Pancreas (tissue), 10 donors: Measurements from ENCODE around the gene MPL. TPM values are rescaled to one million over a fixed set of nuclear protein-coding genes. Genes with fewer than 3 reads are reported as not detected.

ENCODE experiments used
- ATAC-seq, 4 donors: fragments of 200-7000 bp; cut with Tn5 transposase; one replicate each; pipeline versions ENCODE4 v1.8.0 to v1.9.1; 2020; ENCODE audit warnings: mild to moderate bottlenecking in 4 of 4, moderate library complexity in 4 of 4
- DNase-seq, 6 donors: peaks; one replicate each; pipeline ENCODE4 v3.0.0-alpha.2; 2020
- FAIRE-seq: peaks from 2 replicates; lab custom pipeline; 2012; peaks lifted over from hg19 to GRCh38; lab: Jason Lieb, UNC
- H3K27ac ChIP-seq, 4 donors: fragments of 200-600 bp; sonication (generic); 1 replicate in 3 of 4; 2 replicates in 1 of 4; pipeline versions ENCODE4 v1.5.0 to v1.8.0; 2020
- H3K27me3 ChIP-seq, 4 donors: fragments of 200-600 bp; one replicate each; pipeline ENCODE4 v1.8.0; 2021
- H3K36me3 ChIP-seq, 3 donors: fragments of 200-600 bp; sonication (generic) in 1 of 3; one replicate each; pipeline versions ENCODE4 v1.5.0 to v1.8.0; 2020 to 2021
- H3K4me1 ChIP-seq, 3 donors: fragments of 200-600 bp; one replicate each; pipeline ENCODE4 v1.8.0; 2021
- H3K4me3 ChIP-seq, 4 donors: fragments of 200-600 bp; sonication (generic) in 2 of 4; one replicate each; pipeline versions ENCODE4 v1.5.0 to v1.8.0; 2020 to 2021
- H3K9me3 ChIP-seq, 4 donors: fragments of 200-600 bp; one replicate each; pipeline ENCODE4 v1.8.0; 2021
- WGBS, 2 donors: extraction: QIAGEN DNeasy Blood & Tissue Kit; methylation state at CpG; one replicate each; pipeline ENCODE4 v1.1.7; 2013; 5-methylcytosine and 5-hydroxymethylcytosine counted together
- intact Hi-C, 3 donors: fragments of 100-400 bp; cut with DNase I; formaldehyde crosslinking; loops; one replicate each; pipeline versions ENCODE4 v1.11.1 to v1.14.2; 2022
- polyA plus RNA-seq, 2 donors: library from polyadenylated mRNA; stranded (reverse); fragments of 200-250 nt; gene quantifications; one replicate each; pipeline ENCODE4 v1.2.3, GENCODE V29; 2013
- total RNA-seq, 6 donors: library from RNA; stranded (reverse); fragmentation: NEBNext Ultra II Directional in 4 of 6; extraction: Animal tissue kit (Norgen Biotek cat#: 25700) in 4 of 6; gene quantifications; one replicate each; pipeline versions ENCODE4 v1.2.1 to v1.2.4, GENCODE V29; 2021 to 2023
- TF ChIP-seq, protein P1 (sequence below), 4 donors: fragments of 200-600 bp; sonication (generic) in 3 of 4; IDR thresholded peaks; one replicate each; pipeline versions ENCODE4 v1.5.0 to v1.8.0; 2021; ENCODE audit warnings: antibody characterized with exemption in 4 of 4
- donor health status: healthy with polysubstance abuse.
- donor health status: DM: no; HTN: no; CAD: no; lungs with moderate emphysema.
- donor health status: DM: no; HTN: no; CAD: no.
- donor health status: control.
- donor health status: control.
- donor health status: Bipolar disorder and iron deficiency.
- donor health status: DM: yes; HTN: yes; CAD: no.
- donor health status: DM: no; HTN: no; CAD: no.
- donor health status: DM: no; HTN: no; CAD: no.
- donor health status: DM: yes; HTN: yes; CAD: no.

Gene MPL
- total RNA-seq: under 1 TPM in 4 of 6 donors, not detected in 2; 0.12 to 0.43 (median 0.19) TPM
- polyA plus RNA-seq: under 1 TPM; 0.08 to 0.09 TPM

DNA sequence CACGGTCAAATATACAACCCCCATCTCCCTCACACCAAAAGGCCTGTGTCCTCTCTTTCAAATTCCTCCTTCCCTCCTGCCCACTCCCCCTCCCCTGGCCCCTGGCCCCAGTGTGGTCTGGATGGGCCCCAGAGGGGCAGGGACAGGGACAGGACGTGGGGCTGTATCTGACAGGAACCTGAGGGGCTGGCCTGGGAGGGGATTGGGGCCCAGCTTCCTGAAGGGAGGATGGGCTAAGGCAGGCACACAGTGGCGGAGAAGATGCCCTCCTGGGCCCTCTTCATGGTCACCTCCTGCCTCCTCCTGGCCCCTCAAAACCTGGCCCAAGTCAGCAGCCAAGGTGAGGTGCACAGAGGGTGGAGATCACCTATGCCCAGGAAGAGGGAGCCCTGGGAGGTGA is at the start of gene MPL:
MPL (plus strand) TSS at position 231 of the 400 bp plus-strand sequence; CDS start at position 262, 31 bp downstream.
- H3K27me3 ChIP-seq: no peaks in the 10 kb centered on the region
- H3K27ac ChIP-seq: no peak within 1 kb of the TSS
- TF ChIP-seq, protein P1, sequence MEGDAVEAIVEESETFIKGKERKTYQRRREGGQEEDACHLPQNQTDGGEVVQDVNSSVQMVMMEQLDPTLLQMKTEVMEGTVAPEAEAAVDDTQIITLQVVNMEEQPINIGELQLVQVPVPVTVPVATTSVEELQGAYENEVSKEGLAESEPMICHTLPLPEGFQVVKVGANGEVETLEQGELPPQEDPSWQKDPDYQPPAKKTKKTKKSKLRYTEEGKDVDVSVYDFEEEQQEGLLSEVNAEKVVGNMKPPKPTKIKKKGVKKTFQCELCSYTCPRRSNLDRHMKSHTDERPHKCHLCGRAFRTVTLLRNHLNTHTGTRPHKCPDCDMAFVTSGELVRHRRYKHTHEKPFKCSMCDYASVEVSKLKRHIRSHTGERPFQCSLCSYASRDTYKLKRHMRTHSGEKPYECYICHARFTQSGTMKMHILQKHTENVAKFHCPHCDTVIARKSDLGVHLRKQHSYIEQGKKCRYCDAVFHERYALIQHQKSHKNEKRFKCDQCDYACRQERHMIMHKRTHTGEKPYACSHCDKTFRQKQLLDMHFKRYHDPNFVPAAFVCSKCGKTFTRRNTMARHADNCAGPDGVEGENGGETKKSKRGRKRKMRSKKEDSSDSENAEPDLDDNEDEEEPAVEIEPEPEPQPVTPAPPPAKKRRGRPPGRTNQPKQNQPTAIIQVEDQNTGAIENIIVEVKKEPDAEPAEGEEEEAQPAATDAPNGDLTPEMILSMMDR (IDR thresholded peaks at IDR 0.05): no peak
- intact Hi-C loops: no loop called here
- FAIRE-seq (no peak), ATAC-seq (no peak), DNase-seq (no peak)
- no peaks in the 10 kb centered on the region for H3K36me3 ChIP-seq
- H3K4me1 ChIP-seq: no peaks in the 10 kb centered on the region
- H3K4me3 ChIP-seq: no peak within 1 kb of the TSS
- H3K9me3 ChIP-seq: no peaks in the 10 kb centered on the region
- 87 to 91% methylated on average over 3 of the region's 3 CpGs for WGBS, 2 donors

DNA sequence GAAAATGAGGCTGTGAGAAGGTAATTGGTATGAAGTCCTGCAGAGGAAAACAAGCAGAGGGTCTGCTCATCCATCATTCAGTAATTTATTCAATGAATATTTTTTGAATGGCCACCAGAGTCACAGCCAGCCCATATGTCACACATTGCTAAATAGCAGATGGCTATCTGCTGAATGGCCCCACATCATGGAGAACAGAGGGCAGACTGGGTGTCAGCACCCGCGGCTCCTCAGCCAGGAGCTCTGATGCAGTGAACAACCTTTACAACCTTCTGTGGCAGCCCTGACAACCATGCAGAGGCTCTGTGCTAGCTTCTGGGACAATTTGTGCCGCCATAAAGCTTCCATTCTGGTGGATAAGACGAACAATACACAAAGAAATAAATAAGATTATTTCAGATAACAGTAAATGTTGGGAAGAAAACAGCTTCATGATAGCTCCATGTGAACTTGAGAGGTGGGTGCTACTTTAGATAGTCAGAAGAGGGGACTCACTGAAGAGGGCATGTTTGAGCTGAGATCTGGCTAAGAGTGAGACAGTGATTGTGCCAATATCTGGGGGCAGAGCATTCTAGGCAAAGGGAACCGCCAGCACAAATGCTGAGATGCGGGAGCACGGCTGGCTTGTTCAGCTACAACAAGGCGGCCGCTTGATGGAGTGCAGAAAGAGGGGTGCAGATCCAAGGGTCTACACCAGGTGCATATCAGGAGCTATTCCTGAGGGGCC is 49.4 kb upstream of the MPL start:
- Histone ChIP-seq H3K4me1 (peaks cover 0 to 13% (median 9%) of the 10 kb centered on the region in 3 donors), H3K36me3 (no peaks in the 10 kb centered on the region), H3K9me3 (no peaks in the 10 kb centered on the region), H3K27me3 (no peaks in the 10 kb centered on the region), H3K4me3 (no peak overlapping the region), H3K27ac (no peak overlapping the region)
- TF ChIP-seq, protein P1 (IDR thresholded peaks at IDR 0.05): no peak
- no peak for DNase-seq
- ATAC-seq: no peak
- 79 to 81% methylated on average over 9 of the region's 9 CpGs for WGBS, 2 donors
- intact Hi-C loops: no loop called here
- FAIRE-seq: no peak

DNA sequence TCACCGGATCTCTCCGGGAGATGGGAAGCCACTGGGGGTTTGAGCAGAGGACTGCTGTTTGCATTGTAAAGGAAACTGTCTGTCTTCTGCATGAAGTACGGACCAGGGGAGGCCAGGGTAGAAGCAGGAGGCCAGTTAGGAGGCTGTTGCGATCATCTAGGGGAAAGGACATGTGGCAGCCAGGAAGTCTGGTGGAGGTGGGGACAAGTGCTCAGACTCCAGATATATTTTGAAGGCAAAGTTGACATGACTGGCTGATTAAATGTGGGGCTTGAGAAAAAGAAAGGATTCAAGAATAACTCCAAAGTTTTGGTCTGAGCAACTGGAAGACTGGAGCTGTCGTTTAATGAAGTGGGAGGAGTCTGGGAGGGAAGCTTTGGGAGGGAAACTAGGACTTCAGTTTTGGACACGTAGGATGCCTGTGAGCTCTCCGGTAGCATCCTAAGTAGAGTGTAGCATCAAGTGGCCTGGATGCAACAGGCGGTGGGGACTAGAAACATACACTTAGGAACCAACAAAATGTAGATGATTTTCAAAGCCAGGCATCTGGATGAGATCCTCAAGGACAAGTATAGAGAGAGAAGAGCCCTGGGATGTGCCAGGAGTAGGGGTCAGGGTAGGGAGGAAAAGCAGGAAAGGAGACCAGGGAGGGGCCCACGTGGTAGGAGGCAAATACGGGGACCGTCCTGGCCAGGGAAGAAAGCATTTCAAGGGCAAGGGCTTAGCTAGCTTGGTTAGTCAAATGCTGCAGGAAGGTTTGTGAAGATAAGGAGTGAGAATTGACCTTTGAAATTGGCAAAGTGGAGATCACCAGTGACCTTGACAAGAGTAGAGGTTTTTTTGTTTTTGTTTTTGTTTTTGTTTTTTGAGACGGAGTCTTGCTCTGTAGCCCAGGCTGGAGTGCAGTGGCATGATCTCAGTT is 48.6 kb upstream of the MPL start:
- TF ChIP-seq, protein P1 (IDR thresholded peaks at IDR 0.05): no peak
- WGBS, 2 donors: 48 to 58% methylated on average over 12 of the region's 12 CpGs
- Histone ChIP-seq H3K36me3 (no peaks in the 10 kb centered on the region), H3K4me3 (no peak overlapping the region), H3K27me3 (no peaks in the 10 kb centered on the region), H3K9me3 (no peaks in the 10 kb centered on the region), H3K27ac (no peak overlapping the region), H3K4me1 (peaks cover 0 to 5% (median 1%) of the 10 kb centered on the region in 3 donors)
- intact Hi-C loops: no loop called here
- no peak for DNase-seq
- peak in 1 of 4 donors; percentile 3 for ATAC-seq
- FAIRE-seq: no peak

DNA sequence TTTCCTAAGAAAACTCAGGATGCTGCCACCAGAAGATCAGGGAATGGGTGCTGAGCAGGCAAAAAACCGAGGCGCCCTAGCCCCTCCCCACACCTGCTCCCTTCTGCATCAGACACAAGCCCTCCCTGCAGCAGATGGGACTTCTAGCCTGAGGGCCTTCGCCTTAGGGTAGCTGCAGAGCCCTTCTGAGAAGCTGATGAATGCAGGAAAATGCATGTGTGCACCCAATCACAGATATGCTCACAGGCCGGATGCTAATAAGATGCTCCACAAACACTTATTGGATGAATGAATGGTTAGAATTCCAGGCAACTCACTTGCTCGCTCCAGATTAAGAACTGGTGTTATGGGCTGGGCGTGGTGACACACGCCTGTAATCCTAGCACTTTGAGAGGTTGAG is 45.4 kb upstream of the MPL start:
- Histone ChIP-seq H3K27ac (no peak overlapping the region), H3K4me1 (peaks cover 10 to 15% (median 12%) of the 10 kb centered on the region in 3 donors), H3K27me3 (no peaks in the 10 kb centered on the region), H3K9me3 (no peaks in the 10 kb centered on the region), H3K36me3 (no peaks in the 10 kb centered on the region), H3K4me3 (no peak overlapping the region)
- whole genome bisulfite sequencing, 2 donors: 81 to 84% methylated on average over 7 of the region's 7 CpGs
- TF ChIP-seq, protein P1 (IDR thresholded peaks at IDR 0.05): no peak
- FAIRE-seq: no peak
- peak in 1 of 6 donors; percentile 10 for DNase-seq
- ATAC-seq: no peak
- intact Hi-C loops: no loop called here
